T-helper 17 cell (primary cell): ENCODE data around the gene DPP7. TPM values are rescaled to one million over a fixed set of nuclear protein-coding genes. Genes with fewer than 3 reads are reported as not detected.

Source experiments
- ATAC-seq: fragments of 150-1000 bp; cut with Tn5 transposase; 2 replicates; pipeline ENCODE4 v1.10.0; 2021; ENCODE audit warnings: mild to moderate bottlenecking, moderate library complexity
- DNase-seq, 3 donors: peaks; one replicate each; pipeline versions ENCODE4 v3.0.0 to v3.0.0-alpha.2; 2020 to 2021
- H3K9me3 ChIP-seq: one replicate; pipeline ENCODE4 v1.7.0; 2013; ENCODE audit warnings: low read length, mild to moderate bottlenecking; ENCODE audit not compliant: control insufficient read depth, poor library complexity, severe bottlenecking
- H3K27ac Mint-ChIP-seq: one replicate; pipeline ENCODE4 v1.8.0; 2022; ENCODE audit warnings: mild to moderate bottlenecking, moderate library complexity, mixed read lengths
- H3K27me3 Mint-ChIP-seq: one replicate; pipeline ENCODE4 v1.8.0; 2022; ENCODE audit warnings: mixed read lengths
- H3K36me3 Mint-ChIP-seq: one replicate; pipeline ENCODE4 v1.8.0; 2022; ENCODE audit warnings: low read depth, mixed read lengths
- H3K4me1 Mint-ChIP-seq: one replicate; pipeline ENCODE4 v1.8.0; 2022; ENCODE audit warnings: mild to moderate bottlenecking, mixed read lengths
- H3K4me3 Mint-ChIP-seq: one replicate; pipeline ENCODE4 v1.8.0; 2022; ENCODE audit warnings: mild to moderate bottlenecking, moderate library complexity, mixed read lengths
- total RNA-seq, 4 donors: library from RNA in 2 of 4; stranded (reverse) in 2 of 4; gene quantifications; one replicate each; pipeline ENCODE4 v1.2.3 and lab custom pipeline; 2022 to 2026

The DPP7 gene
- total RNA-seq, 2 donors from 2014 or later: 270 to 311 TPM

GRCh38 chr9:137077758-137078693 lies 36.5 kb downstream of the DPP7 start:
- Mint-ChIP-seq H3K4me1 (no peaks in the 10 kb centered on the region), H3K36me3 (no peaks in the 10 kb centered on the region), H3K27me3 (no peaks in the 10 kb centered on the region), H3K27ac (no peak overlapping the region), H3K4me3 (peak overlapping the region; percentile 83)
- no peak for DNase-seq
- peak; percentile 49 for ATAC-seq
- H3K9me3 ChIP-seq: no peaks in the 10 kb centered on the region

GRCh38 chr9:137077010-137077747 lies 37.4 kb downstream of the DPP7 start, which contains the start of gene UAP1L1:
Gene UAP1L1 (plus strand): TSS chr9:137077517. CDS start chr9:137077533, 16 bp downstream.
- Mint-ChIP-seq H3K4me3 (peak within 1 kb of the TSS; percentile 83), H3K27ac (no peak within 1 kb of the TSS), H3K4me1 (no peaks in the 10 kb centered on the region), H3K27me3 (no peaks in the 10 kb centered on the region), H3K36me3 (no peaks in the 10 kb centered on the region)
- ATAC-seq: peak; percentile 80
- peak; percentile 32 to 56 (median 47) for DNase-seq
- no peaks in the 10 kb centered on the region for H3K9me3 ChIP-seq

DNA sequence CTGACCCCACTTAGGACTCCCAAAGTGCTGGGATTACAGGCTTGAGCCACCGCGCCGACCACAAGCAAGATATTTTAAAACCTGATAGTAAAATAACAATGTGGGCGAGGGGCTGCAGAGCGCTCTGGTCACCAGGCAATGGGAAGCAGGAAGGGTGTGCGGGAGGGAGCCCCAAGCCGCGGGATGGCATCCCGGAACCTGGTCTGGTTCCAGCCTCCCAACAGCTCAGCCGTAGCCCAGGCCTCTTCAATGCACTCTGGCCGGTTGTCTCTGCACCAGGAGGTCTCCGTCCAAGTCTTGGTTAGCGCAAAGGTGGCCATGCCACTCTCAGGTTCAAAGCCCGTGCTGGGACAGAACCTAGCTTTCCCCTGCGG lies 37.9 kb downstream of the DPP7 start:
- no peaks in the 10 kb centered on the region for H3K9me3 ChIP-seq

DNA sequence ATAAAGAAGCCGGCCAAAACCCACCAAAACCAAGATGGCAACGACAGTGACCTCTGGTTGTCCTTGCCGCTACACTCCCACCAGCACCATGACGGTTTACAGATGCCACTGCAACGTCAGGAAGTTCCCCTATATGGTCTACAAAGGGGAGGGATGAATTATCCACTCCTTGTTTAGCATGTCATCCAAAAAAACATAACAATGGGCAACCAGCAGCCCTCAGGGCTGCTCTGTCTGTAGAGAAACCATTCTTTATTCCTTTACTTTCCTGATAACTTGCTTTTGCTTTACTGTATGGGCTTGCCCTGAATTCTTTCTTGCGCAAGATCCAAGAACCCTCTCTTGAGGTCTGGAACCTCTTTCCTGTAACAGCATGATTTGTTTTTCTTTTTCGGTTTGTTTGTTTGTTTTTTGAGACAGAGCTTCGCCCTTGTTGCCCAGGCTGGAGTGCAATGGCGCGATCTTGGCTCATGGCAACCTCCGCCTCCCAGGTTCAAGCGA lies 39.2 kb downstream of the DPP7 start:
- no peak overlapping the region for H3K4me3 Mint-ChIP-seq
- no peaks in the 10 kb centered on the region for H3K27me3 Mint-ChIP-seq
- DNase-seq (no peak), ATAC-seq (no peak)
- no peak overlapping the region for H3K27ac Mint-ChIP-seq
- no peaks in the 10 kb centered on the region for H3K36me3 Mint-ChIP-seq
- no peaks in the 10 kb centered on the region for H3K9me3 ChIP-seq
- H3K4me1 Mint-ChIP-seq: peaks cover 7% of the 10 kb centered on the region

More for the DNA sequence above, 37.9 kb downstream of the DPP7 start:
- ATAC-seq (no peak), DNase-seq (no peak)
- peak overlapping the region; percentile 69 for H3K4me3 Mint-ChIP-seq
- H3K27me3 Mint-ChIP-seq: no peaks in the 10 kb centered on the region
- H3K27ac Mint-ChIP-seq: no peak overlapping the region
- H3K36me3 Mint-ChIP-seq: no peaks in the 10 kb centered on the region
- H3K4me1 Mint-ChIP-seq: no peaks in the 10 kb centered on the region

GRCh38 chr9:137074657-137075274 lies 39.8 kb downstream of the DPP7 start:
- Mint-ChIP-seq H3K27me3 (no peaks in the 10 kb centered on the region), H3K4me3 (no peak overlapping the region), H3K4me1 (peaks cover 7% of the 10 kb centered on the region), H3K36me3 (no peaks in the 10 kb centered on the region), H3K27ac (no peak overlapping the region)
- no peak for ATAC-seq
- no peaks in the 10 kb centered on the region for H3K9me3 ChIP-seq
- DNase-seq: no peak

DNA sequence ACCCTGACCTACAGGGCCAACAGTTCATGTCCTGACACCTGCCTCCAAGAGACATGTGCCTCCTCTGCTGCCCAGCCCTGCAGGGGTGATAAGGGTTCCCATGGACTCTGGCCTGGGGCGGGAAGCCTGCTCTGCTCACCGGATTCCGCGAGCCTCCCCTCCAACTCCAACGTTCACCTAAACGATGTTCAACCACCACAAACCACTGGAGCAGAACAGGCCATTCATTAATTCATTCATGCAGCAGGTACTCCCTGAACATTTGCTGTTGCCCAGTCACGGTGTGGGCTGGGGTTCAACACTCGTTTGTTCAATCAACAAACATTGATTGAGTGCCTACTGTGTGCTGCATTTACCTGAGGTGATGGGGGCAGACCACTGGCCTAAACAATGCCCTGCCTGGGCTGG lies 40.5 kb downstream of the DPP7 start:
- peaks cover 7% of the 10 kb centered on the region for H3K4me1 Mint-ChIP-seq
- DNase-seq: no peak
- ATAC-seq: no peak
- H3K9me3 ChIP-seq: no peaks in the 10 kb centered on the region
- H3K27ac Mint-ChIP-seq: no peak overlapping the region
- H3K27me3 Mint-ChIP-seq: no peaks in the 10 kb centered on the region
- no peak overlapping the region for H3K4me3 Mint-ChIP-seq
- no peaks in the 10 kb centered on the region for H3K36me3 Mint-ChIP-seq

- H3K36me3 Mint-ChIP-seq: no peaks in the 10 kb centered on the region
- DNase-seq (no peak), ATAC-seq (no peak)
- peak overlapping the region; percentile 84 for H3K4me3 Mint-ChIP-seq
- H3K9me3 ChIP-seq: no peaks in the 10 kb centered on the region
- peak overlapping the region; percentile 32 for H3K27ac Mint-ChIP-seq
- H3K27me3 Mint-ChIP-seq: peaks cover 5% of the 10 kb centered on the region
- peaks cover 11% of the 10 kb centered on the region for H3K4me1 Mint-ChIP-seq
Observed at GRCh38 chr9:137071282-137071681, 43.3 kb downstream of the DPP7 start.

DNA sequence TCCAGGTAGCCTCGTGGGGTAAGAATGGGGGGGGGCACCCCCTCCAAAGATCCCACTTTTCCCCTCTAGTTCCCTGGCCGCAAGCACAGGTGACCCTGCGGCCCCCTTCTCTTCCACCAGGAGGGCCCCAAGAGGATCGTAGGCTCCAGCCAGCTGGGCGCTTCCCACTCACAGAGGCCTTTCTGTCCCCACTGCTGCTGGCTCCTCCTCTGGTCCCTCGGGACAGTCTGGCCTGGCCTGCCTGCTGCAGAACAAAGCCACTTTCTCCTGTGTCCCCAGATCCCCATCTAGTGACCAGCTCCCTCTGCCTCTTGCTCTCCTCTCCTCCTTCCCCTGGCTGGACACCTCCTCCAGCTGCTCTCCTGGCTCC lies 43.6 kb downstream of the DPP7 start:
- Mint-ChIP-seq H3K27me3 (peaks cover 5% of the 10 kb centered on the region), H3K4me1 (peaks cover 11% of the 10 kb centered on the region), H3K4me3 (peak overlapping the region; percentile 84), H3K36me3 (no peaks in the 10 kb centered on the region), H3K27ac (peak overlapping the region; percentile 32)
- DNase-seq (no peak), ATAC-seq (no peak)
- no peaks in the 10 kb centered on the region for H3K9me3 ChIP-seq

DNA sequence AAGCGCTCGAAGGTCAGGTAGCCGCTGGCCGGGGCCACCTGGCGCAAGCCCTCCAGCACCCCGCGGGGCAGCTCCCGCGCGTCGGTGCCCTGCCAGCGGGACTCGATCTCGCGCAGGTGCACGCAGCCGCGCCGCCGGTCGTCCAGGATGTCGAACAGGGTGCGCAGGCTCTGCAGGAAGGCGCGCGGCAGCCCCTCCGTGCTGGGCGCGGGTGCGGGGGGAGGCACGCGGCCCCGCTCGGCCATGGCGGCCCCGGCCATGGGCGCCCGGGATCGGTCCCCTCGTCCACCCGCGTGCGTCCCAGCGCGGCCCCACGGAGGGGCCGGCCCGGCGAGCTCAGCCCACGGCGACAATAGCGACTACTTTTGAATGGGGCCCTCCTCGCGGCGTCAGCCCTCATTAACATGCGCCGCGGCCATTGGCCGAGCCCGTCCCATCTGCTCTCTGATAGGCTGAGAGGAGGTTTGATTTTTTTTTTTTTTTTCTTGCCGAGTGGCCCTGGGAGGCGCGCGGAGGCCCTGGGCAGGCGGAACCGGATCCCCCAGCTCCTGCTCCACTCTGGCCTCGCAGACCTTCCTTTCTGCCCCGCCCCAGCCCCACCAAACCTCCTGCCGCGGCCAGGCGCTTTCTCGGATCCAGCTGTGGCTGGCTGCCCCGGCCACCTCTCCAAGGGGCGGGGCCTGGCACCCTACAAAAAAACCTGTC lies 44.2 kb downstream of the DPP7 start, which contains the start of gene SAPCD2:
TSS of gene SAPCD2 (minus strand) at position 357 of the 705 bp plus-strand sequence. CDS start at position 260, 97 bp downstream.
- H3K27me3 Mint-ChIP-seq: peaks cover 5% of the 10 kb centered on the region

DNA sequence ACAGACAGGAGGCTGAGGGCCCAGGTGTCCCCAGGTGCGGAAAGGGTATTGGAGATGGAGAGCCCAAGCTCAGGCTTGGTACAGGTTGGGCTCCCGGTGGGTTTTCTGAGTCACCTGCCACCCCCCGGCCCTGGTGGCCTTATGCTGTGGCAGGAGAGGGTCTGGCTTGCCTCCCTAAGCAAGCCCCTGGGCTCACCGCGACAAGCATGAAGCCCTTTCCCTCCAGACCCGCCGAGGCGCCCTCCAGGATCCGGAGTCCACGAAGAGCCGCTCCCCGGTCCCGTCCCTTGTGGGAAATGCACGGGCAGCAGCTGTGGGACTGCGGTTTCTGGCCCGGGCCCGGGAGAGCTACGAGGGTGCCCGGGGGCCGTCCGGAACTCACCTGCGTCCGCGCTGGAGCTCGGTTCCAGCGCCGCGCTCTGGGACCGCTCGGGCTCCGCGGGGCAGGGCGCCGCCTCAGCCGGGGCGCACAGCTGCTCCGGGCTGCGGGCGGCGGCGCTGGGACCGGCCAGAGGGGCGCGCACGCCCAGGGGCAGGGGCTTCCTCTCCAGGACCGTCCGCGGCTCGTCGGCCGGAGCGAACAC lies 44.9 kb downstream of the DPP7 start:
- Mint-ChIP-seq H3K27me3 (peaks cover 5% of the 10 kb centered on the region), H3K27ac (no peak overlapping the region), H3K4me1 (peaks cover 14% of the 10 kb centered on the region), H3K4me3 (peak overlapping the region; percentile 43), H3K36me3 (no peaks in the 10 kb centered on the region)
- H3K9me3 ChIP-seq: no peaks in the 10 kb centered on the region
- DNase-seq: no peak
- no peak for ATAC-seq

More for the DNA sequence above, 44.2 kb downstream of the DPP7 start, which contains the start of gene SAPCD2:
- peak; percentile 91 for ATAC-seq
- no peaks in the 10 kb centered on the region for H3K9me3 ChIP-seq
- Mint-ChIP-seq H3K4me3 (peak within 1 kb of the TSS; percentile 84), H3K36me3 (no peaks in the 10 kb centered on the region), H3K27ac (peak within 1 kb of the TSS; percentile 32), H3K4me1 (peaks cover 14% of the 10 kb centered on the region)
- DNase-seq: peak; percentile 72 to 81 (median 80)

DNA sequence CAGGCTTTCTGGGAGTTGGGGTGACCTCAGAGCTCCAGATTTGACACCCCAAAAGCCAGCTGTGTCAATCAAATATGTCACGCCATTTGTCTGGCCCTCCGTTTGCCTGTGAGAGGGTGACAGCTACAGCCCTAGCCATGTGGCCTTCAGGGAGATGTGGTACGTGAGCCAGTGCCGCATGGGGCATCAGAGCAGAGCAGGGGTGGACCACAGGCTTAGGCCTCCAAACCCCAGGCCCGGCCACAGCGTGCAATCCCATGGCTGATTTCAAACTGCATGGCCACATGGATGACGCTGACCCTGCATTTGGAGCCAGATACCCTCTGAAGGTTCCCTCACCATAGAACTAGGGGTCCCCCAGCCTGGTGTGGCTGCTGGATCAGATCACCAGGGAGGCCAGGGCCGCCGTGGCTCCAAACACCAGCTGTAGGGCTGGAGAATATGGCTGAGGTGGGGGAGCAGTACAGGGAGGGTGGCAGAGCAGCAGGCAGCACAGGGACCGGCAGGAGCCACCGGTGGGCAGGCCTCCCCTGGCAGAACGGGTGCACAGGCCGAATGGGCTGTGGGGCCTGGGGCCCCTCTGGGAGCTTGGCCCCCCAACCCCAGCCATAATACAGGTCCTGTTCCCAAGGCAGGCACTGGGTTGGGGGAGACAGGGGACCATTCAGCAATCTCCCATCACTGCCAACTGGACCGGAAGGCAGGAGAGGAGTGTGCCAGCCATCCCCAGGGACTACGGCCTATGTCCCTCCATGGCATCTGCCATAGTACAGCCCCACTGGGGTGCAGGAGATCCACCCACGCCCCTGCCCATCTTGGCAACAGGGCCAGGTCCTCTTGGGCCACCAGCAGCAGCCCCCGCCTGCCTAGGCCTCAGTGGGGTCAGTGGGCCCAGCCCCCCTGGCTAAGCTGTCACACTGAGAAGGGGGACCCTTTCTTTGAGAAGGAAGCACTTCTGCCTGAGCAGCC lies 45.7 kb downstream of the DPP7 start:
- no peaks in the 10 kb centered on the region for H3K9me3 ChIP-seq
- peak overlapping the region; percentile 53 for H3K4me3 Mint-ChIP-seq
- H3K27me3 Mint-ChIP-seq: peaks cover 5% of the 10 kb centered on the region
- ATAC-seq (no peak), DNase-seq (no peak)
- no peak overlapping the region for H3K27ac Mint-ChIP-seq
- H3K4me1 Mint-ChIP-seq: peaks cover 17% of the 10 kb centered on the region
- no peaks in the 10 kb centered on the region for H3K36me3 Mint-ChIP-seq
